ENCODE results near the gene ACAA1.

The ACAA1 gene

GRCh38 chr3:38133557-38134405 lies 3.1 kb downstream of the ACAA1 start:
- no peak for DNase-seq

GRCh38 chr3:38133209-38133556 lies 3.7 kb downstream of the ACAA1 start:
- no peak for DNase-seq

- no peak for DNase-seq
These were observed 5.1 kb downstream of the ACAA1 start for GRCh38 chr3:38131621-38132369.

DNA sequence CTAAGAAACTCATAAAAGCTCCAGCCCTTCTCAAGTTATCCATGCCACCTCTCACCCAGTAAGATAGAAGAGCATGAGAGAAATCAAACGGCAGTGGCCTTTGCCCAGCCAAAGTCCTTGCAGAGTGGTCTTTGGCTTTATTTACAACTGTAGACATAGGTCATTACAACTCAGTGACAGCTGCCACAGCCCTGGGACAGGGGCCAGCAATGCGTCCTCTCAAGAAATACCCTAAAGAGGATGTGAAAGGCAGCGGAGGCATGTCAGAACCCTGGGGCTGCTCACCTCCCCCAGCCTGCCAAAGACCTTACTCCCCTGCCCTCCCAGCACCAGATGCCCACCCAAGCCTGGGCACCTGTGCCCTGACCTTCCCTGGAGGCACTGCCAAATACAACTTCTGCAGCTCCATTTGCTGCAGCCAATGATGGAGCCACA lies 6.3 kb downstream of the ACAA1 start:
- no peak for DNase-seq

DNA sequence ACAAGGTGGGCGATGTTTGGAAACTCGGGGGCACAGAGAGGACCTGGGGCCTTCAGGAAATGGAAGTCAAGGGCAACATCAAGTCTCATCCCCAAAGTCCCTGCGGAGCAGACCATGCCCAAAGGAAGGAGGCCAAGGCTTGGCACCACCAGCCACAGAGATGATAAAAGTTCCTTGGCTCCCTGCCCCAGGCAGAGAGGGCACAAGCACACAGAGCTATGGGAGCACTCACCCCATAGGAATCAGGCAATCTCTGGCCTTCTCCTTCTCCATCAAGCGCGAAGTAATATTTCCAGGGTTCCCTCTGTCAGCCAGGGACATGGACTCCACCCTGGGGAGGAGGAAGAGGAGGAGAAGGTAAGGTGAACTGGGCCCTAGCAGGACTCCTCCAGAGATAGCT lies 7.9 kb downstream of the ACAA1 start:
- no peak for DNase-seq

- DNase-seq = no peak
These were observed 8.6 kb downstream of the ACAA1 start for GRCh38 chr3:38128303-38128655.

DNA sequence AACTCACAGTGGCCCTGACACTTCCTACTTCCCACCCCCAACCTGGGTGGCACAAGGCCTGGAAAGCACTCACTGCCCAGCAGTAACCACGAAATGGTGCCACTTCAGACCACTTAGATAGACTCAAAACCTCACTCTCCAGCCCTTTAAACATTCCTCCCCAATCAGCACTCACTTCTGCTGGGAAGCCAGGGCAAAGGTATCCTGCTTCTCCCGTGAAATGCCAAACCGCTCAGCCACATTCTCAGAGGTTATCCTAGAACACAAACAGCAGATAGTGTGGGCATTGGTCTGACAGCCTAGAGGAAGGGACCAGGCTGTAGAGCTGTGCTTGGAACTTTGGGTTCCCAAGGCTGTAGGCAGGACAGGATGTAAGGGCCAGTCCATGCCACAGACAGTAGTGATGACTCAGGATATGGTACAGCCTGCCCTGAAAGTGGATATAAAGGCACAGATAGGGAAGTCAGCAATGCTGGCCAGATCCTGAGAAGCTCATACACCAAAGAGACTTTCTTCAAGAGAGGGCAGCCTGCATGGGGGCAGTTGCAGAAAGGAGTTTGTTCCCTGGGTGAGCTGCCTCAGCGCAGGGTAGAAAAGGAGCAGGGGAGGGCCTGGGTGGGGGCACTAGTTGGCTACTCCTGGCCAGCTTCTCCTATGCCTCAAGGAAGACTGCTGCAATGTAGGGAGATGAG lies 9.2 kb downstream of the ACAA1 start:
- DNase-seq = no peak

- no peak for DNase-seq
These were observed 10.6 kb downstream of the ACAA1 start for GRCh38 chr3:38126121-38126892.

DNA sequence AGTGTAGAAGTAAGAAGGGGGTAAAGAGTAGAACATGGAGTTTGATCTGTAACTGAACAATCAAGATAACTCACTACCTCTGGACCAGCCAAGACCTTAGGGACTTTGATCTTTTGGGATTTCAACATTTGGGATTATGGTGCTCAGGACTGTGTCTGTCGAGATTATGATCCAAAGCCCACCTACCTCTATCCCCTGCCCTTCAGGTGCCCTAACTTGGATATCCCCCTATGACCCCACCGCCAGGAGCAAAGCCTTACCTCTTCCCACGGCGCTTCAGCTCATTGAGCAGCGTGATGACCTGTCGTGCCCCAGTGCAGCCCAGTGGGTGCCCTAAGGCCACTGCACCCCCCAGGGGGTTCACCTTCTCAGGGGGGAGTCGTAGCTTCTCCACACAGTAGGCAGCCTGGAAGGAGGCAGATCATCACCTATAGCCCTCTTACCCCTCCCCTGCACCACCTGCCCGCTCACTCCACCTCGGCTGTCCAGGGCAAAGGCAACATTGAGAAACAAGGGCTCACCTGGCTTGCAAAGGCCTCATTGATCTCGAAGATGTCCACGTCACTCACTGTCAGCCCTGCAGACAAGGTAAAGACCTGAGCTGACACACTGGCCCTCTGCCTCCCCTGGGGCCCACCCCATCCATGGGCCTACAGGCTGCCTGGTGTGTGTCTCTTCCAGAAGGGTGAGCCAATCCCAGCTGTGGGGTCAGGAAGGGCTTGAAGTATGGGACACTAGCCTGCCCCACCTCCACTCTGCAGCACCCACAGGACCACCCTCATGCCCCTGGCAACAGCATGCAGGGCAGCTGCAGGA lies 11.4 kb downstream of the ACAA1 start:
- DNase-seq = no peak

DNA sequence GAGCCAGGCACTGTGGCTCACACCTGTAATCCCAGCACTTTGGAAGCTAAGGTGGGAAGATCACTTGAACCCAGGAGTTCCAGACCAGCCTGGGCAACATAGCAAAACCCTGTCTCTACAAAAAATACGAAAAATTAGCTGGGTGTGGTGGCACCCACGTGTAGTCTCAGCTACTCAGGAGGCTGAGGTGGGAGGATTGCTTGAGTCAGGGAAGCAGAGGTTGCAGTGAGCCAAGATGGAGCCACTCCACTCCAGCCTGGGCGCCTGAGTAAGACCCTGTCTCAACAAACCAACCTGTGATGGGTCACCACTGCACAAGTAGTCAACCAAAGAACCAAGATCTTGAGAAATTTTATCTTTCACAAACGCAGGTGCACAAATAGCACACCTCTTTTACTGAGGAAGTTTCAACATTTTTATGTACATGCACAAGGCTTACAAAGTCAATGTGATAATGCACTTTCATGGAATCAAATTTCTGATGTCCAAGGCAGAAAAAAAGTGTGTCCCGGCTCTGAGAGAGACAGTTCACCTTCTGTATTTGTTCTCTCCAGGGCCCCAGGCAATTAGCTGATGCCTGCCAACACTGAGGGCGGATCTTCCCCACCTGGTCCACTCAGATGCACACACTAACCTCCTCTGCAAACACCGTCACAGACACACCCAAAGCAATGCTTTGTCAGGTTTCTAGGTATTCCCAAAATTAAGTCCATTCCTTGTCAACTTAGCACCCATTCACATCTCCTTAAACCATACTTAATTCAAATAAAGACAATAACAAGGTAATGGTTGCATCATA lies 12.4 kb downstream of the ACAA1 start:
- DNase-seq = no peak

GRCh38 chr3:38122712-38123290 lies 14.1 kb downstream of the ACAA1 start:
- DNase-seq = no peak

DNA sequence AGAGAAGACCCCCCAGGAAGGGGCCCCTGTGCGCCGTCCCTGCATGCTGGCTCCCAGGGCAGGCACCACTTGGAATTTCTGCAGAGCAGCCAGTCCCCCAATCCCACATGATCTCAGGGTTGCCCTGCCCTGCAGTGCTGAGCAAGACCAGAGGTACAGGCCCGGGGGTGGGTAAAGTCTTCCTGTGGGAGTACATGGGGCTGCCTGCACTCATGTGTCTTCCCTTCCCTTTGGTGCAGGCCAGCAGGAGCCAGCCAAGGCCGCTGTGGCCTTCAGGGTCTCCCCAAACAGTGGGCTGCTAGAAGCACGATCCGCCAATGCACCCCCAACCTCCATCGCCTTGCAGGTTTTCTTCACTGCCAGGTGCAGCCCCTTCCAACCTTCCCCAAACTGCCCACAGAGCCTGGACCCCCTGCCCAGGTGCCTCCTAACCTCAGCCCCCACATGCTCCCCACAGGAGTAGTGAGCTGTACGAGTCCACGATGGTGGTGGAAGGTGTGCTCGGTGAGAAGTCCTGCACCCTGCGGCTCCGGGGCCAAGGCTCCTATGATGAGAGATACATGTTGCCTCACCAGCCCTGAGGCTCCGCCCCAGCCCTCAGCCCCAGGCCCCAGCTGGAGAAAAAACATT lies 15.0 kb downstream of the ACAA1 start:
- DNase-seq = no peak

GRCh38 chr3:38121451-38121831 lies 15.5 kb downstream of the ACAA1 start:
- DNase-seq = no peak

GRCh38 chr3:38120693-38121450 lies 16.1 kb downstream of the ACAA1 start:
- no peak for DNase-seq

DNA sequence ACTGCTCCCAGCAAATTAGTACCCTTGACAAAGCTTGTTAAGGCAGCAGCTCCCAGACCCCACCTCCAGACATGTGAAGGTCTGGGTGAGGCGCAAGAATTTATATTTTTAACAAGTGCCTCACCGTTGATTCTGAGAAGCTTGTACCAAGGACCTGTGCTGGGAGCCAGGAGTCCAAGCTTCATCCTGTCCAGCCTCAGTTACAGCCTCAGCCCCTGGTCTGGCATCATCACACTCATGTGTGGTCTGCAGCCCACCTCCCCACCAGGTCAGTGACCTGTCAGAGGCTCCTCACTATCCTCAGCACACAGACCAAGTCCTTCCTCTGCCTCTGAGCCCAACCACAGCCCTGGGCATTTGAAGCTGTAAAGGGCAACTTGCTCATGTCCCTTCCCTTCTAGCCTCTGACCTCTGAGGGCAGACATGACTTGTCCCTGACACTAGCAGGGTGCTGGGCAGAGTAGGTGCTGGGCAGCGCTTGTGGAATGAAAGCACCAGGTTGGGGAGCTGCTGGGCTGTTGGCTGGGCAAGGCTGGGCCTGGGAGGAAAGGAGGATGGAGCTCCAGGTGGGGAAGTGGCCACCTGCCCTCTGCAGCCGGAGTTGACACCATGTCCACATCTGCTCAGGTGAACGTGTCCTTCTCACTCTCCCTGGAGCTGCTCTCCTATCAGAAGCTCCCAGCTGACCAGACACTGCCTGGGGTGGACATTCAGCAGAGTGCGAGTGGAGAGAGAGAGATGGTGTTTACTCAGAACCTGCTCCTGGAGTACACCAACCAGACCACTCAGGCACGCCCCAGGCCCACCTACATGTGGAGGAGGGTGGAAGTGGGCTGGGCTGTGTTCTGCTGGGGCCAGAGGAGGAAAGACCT lies 16.9 kb downstream of the ACAA1 start:
- no peak for DNase-seq

DNA sequence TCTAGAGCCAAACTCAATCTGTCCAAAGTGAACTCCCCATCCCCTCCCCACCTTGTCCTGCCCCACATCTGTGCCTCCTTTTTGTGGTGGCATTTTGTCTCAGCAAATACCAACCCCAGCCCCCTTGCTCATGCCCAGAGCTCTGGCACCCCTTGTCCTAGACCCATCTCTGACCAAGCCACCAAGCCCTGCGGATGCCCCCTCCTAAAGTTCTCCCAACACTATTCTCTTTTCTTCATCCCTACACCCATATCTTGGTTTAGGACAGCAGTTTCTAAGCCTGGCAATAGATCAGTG lies 17.7 kb downstream of the ACAA1 start:
- no peak for DNase-seq

DNA sequence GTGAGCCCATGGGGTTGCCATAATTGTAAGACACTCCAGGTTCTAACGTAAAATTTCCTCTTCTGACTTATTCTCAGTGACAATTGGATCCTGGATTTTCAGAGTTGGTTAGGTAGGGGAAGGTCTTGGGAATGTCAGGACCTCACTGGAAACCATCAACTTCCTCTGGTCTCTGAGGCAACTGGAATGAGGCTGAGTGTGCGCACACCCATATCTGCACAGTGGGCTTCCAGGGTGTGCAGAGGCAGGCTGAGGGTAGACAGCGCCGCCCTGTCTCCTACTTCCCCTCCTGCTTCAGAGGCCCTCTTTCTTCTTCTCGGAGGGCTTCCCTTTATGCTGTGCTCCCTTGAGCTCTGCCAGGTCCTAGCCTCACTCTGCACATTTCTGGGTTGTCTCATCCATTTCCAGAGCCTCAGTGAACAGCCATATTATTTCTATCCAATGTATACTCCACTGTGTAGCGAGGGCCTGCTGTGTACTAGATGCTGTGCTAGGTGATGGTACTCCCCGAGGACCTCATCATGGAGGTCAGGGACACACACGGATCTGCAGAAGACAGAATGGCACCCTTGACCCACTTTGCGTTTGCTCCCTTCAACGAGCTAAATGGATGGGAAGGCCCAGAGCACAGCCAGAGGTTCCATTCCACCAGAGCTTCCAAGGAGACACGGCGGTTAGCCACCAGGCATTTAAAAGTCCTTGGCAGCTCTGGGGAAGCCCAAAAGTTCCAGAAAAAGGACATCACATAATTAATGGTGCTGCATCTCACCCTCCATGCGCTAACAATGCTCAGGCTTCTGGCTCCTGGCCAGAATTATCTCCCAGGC lies 18.3 kb downstream of the ACAA1 start:
- DNase-seq = no peak

Data from SHP77 treated with DMSO at 0.1 percent for 48 hours (cell line).